HL-60 (cell line): ENCODE data around the gene MASP1.

ENCODE experiments used
- DNase-seq, 2 experiments: peaks; one replicate each; pipeline ENCODE4 v3.0.0-alpha.2; 2010 to 2020; ENCODE audit warnings: low read depth in 1 of 2, low spot score in 1 of 2
- H3K27ac ChIP-seq: fragments of 250-450 bp; sonication (Bioruptor Pico); replicated peaks from 2 replicates; pipeline ENCODE4 v1.5.1; 2020; ENCODE audit warnings: mild to moderate bottlenecking, moderate library complexity
- H3K27me3 ChIP-seq: fragments of 250-450 bp; sonication (Bioruptor Pico); 2 replicates; pipeline ENCODE4 v1.5.1; 2021; ENCODE audit warnings: mild to moderate bottlenecking, moderate library complexity; ENCODE audit not compliant: insufficient read depth, poor library complexity, severe bottlenecking
- H3K4me3 ChIP-seq: replicated peaks from 2 replicates; pipeline ENCODE4 v1.5.1; 2011; ENCODE audit warnings: mild to moderate bottlenecking, control low read depth, low read length; ENCODE audit not compliant: insufficient read depth
- GABPA ChIP-seq: IDR thresholded peaks from 2 replicates; pipeline ENCODE4 v1.6.1; 2012; ENCODE audit warnings: low read depth
- POLR2AphosphoS5 ChIP-seq: IDR thresholded peaks from 2 replicates; pipeline ENCODE4 v1.6.1; 2012; ENCODE audit warnings: low read depth
- SPI1 ChIP-seq: IDR thresholded peaks from 2 replicates; pipeline ENCODE4 v1.6.1; 2012; ENCODE audit warnings: low read depth, mild to moderate bottlenecking, borderline replicate concordance
- TF ChIP-seq, protein P1 (sequence below): IDR thresholded peaks from 2 replicates; pipeline ENCODE4 v1.6.1; 2012; ENCODE audit warnings: low read depth; ENCODE audit not compliant: insufficient replicate concordance
- TF ChIP-seq, protein P2 (sequence below): IDR thresholded peaks from one replicate; pipeline ENCODE4 v1.5.1; 2011; ENCODE audit warnings: low read length, control low read depth, inconsistent platforms; ENCODE audit not compliant: insufficient read depth

The MASP1 gene

DNA sequence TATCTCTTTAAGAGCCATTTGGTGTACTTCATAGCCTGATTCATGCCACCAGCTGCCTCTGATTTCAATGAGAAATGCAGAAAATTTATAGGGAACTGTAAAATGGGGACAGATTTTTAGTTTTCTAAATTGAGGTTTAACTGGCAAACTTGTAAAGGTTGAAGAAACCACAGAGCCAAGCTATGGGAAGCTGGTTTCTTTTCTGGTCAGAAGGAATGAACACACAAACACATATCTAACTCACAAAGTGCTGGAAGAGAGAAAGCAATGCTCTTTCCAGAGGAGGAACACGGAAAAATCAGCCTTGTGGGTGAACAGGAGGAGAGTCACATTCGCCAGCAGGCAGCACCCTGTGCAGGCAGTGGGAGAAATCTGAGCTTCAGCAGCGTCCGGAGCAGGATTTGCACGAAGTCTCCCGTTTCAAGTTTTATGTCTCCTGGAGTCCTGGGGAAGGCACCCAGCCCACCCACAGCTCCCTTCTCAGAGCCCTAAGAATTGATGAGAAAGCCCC, 481 bp downstream of the MASP1 start:
- no peak for TF ChIP-seq SPI1
- TF ChIP-seq, protein P1, sequence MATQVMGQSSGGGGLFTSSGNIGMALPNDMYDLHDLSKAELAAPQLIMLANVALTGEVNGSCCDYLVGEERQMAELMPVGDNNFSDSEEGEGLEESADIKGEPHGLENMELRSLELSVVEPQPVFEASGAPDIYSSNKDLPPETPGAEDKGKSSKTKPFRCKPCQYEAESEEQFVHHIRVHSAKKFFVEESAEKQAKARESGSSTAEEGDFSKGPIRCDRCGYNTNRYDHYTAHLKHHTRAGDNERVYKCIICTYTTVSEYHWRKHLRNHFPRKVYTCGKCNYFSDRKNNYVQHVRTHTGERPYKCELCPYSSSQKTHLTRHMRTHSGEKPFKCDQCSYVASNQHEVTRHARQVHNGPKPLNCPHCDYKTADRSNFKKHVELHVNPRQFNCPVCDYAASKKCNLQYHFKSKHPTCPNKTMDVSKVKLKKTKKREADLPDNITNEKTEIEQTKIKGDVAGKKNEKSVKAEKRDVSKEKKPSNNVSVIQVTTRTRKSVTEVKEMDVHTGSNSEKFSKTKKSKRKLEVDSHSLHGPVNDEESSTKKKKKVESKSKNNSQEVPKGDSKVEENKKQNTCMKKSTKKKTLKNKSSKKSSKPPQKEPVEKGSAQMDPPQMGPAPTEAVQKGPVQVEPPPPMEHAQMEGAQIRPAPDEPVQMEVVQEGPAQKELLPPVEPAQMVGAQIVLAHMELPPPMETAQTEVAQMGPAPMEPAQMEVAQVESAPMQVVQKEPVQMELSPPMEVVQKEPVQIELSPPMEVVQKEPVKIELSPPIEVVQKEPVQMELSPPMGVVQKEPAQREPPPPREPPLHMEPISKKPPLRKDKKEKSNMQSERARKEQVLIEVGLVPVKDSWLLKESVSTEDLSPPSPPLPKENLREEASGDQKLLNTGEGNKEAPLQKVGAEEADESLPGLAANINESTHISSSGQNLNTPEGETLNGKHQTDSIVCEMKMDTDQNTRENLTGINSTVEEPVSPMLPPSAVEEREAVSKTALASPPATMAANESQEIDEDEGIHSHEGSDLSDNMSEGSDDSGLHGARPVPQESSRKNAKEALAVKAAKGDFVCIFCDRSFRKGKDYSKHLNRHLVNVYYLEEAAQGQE: no peak
- TF ChIP-seq, protein P2, sequence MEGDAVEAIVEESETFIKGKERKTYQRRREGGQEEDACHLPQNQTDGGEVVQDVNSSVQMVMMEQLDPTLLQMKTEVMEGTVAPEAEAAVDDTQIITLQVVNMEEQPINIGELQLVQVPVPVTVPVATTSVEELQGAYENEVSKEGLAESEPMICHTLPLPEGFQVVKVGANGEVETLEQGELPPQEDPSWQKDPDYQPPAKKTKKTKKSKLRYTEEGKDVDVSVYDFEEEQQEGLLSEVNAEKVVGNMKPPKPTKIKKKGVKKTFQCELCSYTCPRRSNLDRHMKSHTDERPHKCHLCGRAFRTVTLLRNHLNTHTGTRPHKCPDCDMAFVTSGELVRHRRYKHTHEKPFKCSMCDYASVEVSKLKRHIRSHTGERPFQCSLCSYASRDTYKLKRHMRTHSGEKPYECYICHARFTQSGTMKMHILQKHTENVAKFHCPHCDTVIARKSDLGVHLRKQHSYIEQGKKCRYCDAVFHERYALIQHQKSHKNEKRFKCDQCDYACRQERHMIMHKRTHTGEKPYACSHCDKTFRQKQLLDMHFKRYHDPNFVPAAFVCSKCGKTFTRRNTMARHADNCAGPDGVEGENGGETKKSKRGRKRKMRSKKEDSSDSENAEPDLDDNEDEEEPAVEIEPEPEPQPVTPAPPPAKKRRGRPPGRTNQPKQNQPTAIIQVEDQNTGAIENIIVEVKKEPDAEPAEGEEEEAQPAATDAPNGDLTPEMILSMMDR: no peak
- TF ChIP-seq POLR2AphosphoS5: no peak
- no peak for TF ChIP-seq GABPA
- peaks cover 10% of the 10 kb centered on the region for H3K27me3 ChIP-seq
- no peak overlapping the region for H3K4me3 ChIP-seq
- DNase-seq: no peak
- H3K27ac ChIP-seq: no peak overlapping the region

DNA sequence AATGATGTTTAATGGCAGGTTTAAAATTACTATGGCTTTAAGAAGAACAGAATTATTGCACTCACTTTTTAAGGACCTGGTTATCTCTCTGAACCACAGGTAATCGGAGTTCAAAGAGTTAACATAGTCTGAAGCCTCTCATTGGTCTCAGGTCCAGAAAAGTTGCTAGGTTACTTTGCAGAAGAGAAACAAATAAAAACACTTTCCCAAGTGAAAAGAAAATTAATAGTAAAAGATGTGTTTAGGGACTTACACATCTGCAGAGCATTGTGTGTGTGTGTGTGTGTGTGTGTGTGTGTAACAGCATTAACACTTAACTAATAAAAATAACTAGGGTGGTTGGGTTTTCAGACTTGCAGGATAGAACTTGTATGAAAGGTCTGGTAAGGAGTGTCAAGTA, 1.0 kb downstream of the MASP1 start:
- no peak overlapping the region for H3K27ac ChIP-seq
- H3K4me3 ChIP-seq: no peak overlapping the region
- no peak for DNase-seq
- peaks cover 10% of the 10 kb centered on the region for H3K27me3 ChIP-seq
- no peak for TF ChIP-seq SPI1

DNA sequence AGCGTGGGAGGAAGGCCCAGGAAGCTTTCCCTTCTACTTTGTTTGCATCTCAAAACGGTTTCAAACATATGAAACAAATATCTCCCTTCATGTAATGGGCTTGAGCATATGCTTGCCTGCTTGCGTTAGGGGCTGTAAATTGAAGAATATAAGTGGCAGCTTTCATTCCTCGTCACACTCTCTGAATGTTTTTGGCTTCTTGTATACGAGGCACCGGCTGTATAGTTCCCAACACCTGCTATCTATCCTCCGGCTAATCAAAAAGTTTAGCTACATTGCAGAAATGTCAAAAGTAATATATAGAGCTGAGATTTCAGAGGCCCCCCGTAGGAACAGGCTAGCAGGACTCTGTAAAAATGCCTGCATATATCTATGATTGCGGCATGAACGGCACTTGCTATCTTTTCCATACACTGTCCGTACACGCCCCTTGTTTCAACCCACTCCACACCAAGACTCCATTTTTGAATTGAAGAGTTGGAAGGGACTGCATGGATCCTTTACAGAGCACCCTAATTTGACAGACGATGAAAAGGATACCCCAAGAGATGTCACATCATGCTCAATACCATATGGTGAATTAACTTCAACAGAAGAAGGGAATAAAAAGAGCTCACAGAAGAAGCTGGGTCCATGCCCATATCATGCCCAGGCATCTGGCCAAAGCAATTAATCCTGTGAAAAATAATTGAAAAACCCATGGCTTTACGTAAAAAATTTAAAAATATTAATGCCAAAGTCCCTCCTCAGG, 2.5 kb downstream of the MASP1 start:
- H3K27me3 ChIP-seq: peaks cover 10% of the 10 kb centered on the region
- no peak for DNase-seq
- H3K4me3 ChIP-seq: no peak overlapping the region
- H3K27ac ChIP-seq: no peak overlapping the region
- TF ChIP-seq, protein P1: no peak

DNA sequence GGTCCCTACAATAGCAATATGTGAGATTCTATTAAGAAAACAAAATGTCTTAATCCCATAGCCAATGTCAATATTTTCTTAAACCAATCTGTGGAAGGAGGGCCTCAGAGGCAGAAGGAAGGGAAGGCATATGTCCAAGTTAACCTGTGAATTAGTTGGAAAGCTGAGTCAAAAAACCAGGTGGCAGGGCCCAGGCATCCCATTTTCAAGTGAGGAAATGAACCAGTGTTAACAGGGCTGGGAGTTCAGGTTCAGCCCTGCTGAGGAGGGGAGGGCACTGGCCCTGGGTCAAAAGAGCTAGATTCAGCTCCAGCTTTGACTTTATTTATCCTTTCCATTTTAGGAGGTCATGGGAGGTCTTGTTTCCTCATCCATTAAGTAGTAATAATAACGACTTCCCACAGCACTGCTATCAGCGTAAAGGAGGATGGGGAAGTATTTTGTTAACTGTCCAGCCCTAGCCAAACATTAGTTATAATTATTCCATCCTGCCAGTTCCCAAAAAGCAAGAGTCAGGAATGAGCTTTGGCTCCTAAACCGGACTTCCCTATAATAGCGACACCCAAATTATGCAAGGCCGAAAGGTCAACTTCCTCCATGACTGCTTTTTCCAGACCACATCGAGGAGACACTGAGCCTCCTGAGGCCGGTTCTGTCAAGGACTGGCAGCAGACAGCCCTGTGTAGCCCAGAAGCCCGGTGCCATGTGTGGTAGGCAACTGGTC, 3.2 kb downstream of the MASP1 start:
- Histone ChIP-seq H3K27ac (no peak overlapping the region), H3K4me3 (no peak overlapping the region), H3K27me3 (peaks cover 7% of the 10 kb centered on the region)
- DNase-seq: no peak
- TF ChIP-seq GABPA (no peak), SPI1 (peak; percentile 35; the same call in 1 of the 2 replicates), POLR2AphosphoS5 (no peak)

DNA sequence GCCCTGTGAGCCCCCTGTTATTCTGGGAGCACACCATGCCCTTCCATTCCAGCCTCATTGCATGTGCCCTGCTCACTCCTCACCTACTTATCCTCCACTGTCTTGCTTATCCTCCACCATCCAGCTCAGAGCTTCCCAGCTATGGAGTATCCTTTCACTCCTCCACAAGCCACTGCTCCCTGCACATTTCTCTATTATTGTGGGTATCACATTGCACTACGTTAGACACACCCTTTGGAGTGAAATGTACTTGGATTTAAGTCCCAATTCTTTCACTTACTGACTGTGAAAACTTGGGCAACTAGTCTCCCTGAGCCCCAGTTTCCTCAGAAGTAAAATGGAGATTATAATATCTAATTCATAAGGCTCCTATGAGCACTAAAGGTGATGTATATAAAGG, 4.3 kb downstream of the MASP1 start:
- H3K4me3 ChIP-seq: no peak overlapping the region
- no peak for DNase-seq
- H3K27me3 ChIP-seq: peaks cover 7% of the 10 kb centered on the region
- TF ChIP-seq POLR2AphosphoS5: no peak
- TF ChIP-seq SPI1: no peak
- TF ChIP-seq GABPA: no peak
- TF ChIP-seq, protein P2: no peak
- TF ChIP-seq, protein P1: no peak
- no peak overlapping the region for H3K27ac ChIP-seq
